ENCODE data around the gene SYNJ2.
"Not testable (repeated sequence)": the region's sequence is repeated elsewhere in the genome, so short reads cannot be mapped to it uniquely, and the experiment has no call there.

SYNJ2 gene

GRCh38 chr6:157962601-157963302 lies 18.9 kb upstream of the SYNJ2 start:
- peaks cover 23 to 37% (median 27%) of the 10 kb centered on the region in 11 experiments for H3K9me3 ChIP-seq (replicated peaks in 1 of 11)
- peak overlapping the region in 10 of 11 experiments; percentile 14 to 77 (median 61); a peak in 18 of 22 replicates for H3K4me2 ChIP-seq
- H3K9ac ChIP-seq = peak overlapping the region in 1 of 11 experiments; percentile 12; a peak in 1 of 22 replicates
- no peak overlapping the region for H3K4me3 ChIP-seq
- H3K36me3 ChIP-seq = no peaks in the 10 kb centered on the region; a peak in 1 of 22 replicates
- H3K27me3 ChIP-seq = no peaks in the 10 kb centered on the region
- H3K4me1 ChIP-seq = peaks cover 8 to 24% (median 17%) of the 10 kb centered on the region in 10 experiments; a peak in 17 of 20 replicates
- H3K27ac ChIP-seq = peak overlapping the region in 3 of 11 experiments; percentile 18 to 56 (median 36); a peak in 6 of 22 replicates
- no peaks in the 10 kb centered on the region for H4K20me1 ChIP-seq
- no peak for TF ChIP-seq Cebpa-rat (IDR thresholded peaks at IDR 0.05)

GRCh38 chr6:157964100-157964499 lies 17.6 kb upstream of the SYNJ2 start:
- H3K27ac ChIP-seq = no peak overlapping the region
- H4K20me1 ChIP-seq = no peaks in the 10 kb centered on the region
- peaks cover 9 to 23% (median 14%) of the 10 kb centered on the region in 11 experiments for H3K9me3 ChIP-seq (replicated peaks in 1 of 11)
- H3K36me3 ChIP-seq = no peaks in the 10 kb centered on the region; a peak in 1 of 22 replicates
- H3K4me2 ChIP-seq = peak overlapping the region in 1 of 11 experiments; percentile 69; a peak in 1 of 22 replicates
- TF ChIP-seq Cebpa-rat (IDR thresholded peaks at IDR 0.05) = no peak
- H3K4me1 ChIP-seq = peaks cover 8 to 24% (median 17%) of the 10 kb centered on the region in 10 experiments; a peak in 17 of 20 replicates
- no peak overlapping the region for H3K4me3 ChIP-seq
- no peak overlapping the region for H3K9ac ChIP-seq
- H3K27me3 ChIP-seq = no peaks in the 10 kb centered on the region

GRCh38 chr6:157965387-157965786 lies 16.3 kb upstream of the SYNJ2 start:
- Histone ChIP-seq H4K20me1 (no peaks in the 10 kb centered on the region), H3K36me3 (no peaks in the 10 kb centered on the region), H3K4me2 (no peak overlapping the region), H3K9ac (no peak overlapping the region), H3K4me3 (no peak overlapping the region), H3K27ac (no peak overlapping the region), H3K4me1 (peaks cover 8 to 24% (median 17%) of the 10 kb centered on the region in 10 experiments; a peak in 17 of 20 replicates), H3K27me3 (no peaks in the 10 kb centered on the region), H3K9me3 (replicated peaks in 1 of 11) (peaks cover 0 to 10% (median 4%) of the 10 kb centered on the region in 11 experiments; a peak in 6 of 22 replicates)
- TF ChIP-seq Cebpa-rat (IDR thresholded peaks at IDR 0.05) = no peak

- Histone ChIP-seq H3K27me3 (no peaks in the 10 kb centered on the region), H3K9me3 (replicated peaks in 1 of 11) (peaks cover 0 to 8% (median 4%) of the 10 kb centered on the region in 11 experiments; a peak in 5 of 22 replicates), H3K4me2 (no peak overlapping the region), H4K20me1 (no peaks in the 10 kb centered on the region), H3K27ac (no peak overlapping the region), H3K9ac (no peak overlapping the region), H3K4me1 (peaks cover 8 to 25% (median 19%) of the 10 kb centered on the region in 10 experiments; a peak in 17 of 20 replicates), H3K4me3 (no peak overlapping the region), H3K36me3 (no peaks in the 10 kb centered on the region)
- TF ChIP-seq Cebpa-rat (IDR thresholded peaks at IDR 0.05) = no peak
Measured at GRCh38 chr6:157966589-157966977, 15.1 kb upstream of the SYNJ2 start.

GRCh38 chr6:157967020-157967419 lies 14.6 kb upstream of the SYNJ2 start:
- Histone ChIP-seq H3K27me3 (no peaks in the 10 kb centered on the region), H3K9me3 (replicated peaks in 1 of 11) (peaks cover 0 to 8% (median 4%) of the 10 kb centered on the region in 11 experiments; a peak in 5 of 22 replicates), H3K4me1 (peaks cover 8 to 25% (median 17%) of the 10 kb centered on the region in 10 experiments; a peak in 17 of 20 replicates), H3K4me3 (no peak overlapping the region), H3K36me3 (no peaks in the 10 kb centered on the region), H4K20me1 (no peaks in the 10 kb centered on the region), H3K4me2 (no peak overlapping the region), H3K9ac (no peak overlapping the region), H3K27ac (no peak overlapping the region)
- no peak for TF ChIP-seq Cebpa-rat (IDR thresholded peaks at IDR 0.05)

GRCh38 chr6:157967486-157967885 lies 14.2 kb upstream of the SYNJ2 start:
- Histone ChIP-seq H4K20me1 (no peaks in the 10 kb centered on the region), H3K27ac (no peak overlapping the region), H3K4me1 (peaks cover 8 to 21% (median 12%) of the 10 kb centered on the region in 10 experiments; a peak in 17 of 20 replicates), H3K9me3 (replicated peaks in 1 of 11) (peaks cover 0 to 8% (median 4%) of the 10 kb centered on the region in 11 experiments; a peak in 5 of 22 replicates), H3K4me2 (no peak overlapping the region), H3K9ac (no peak overlapping the region), H3K4me3 (no peak overlapping the region), H3K36me3 (no peaks in the 10 kb centered on the region), H3K27me3 (no peaks in the 10 kb centered on the region)
- TF ChIP-seq Cebpa-rat (IDR thresholded peaks at IDR 0.05) = no peak

GRCh38 chr6:157972177-157972576 lies 9.5 kb upstream of the SYNJ2 start:
- not testable (repeated sequence) for H3K9ac ChIP-seq

GRCh38 chr6:157974341-157974894 lies 7.2 kb upstream of the SYNJ2 start:
- H3K4me1 ChIP-seq = peaks cover 3 to 20% (median 10%) of the 10 kb centered on the region in 10 experiments
- no peak overlapping the region for H3K4me2 ChIP-seq
- H3K9me3 ChIP-seq (replicated peaks in 1 of 11) = no peaks in the 10 kb centered on the region
- H3K27me3 ChIP-seq = 0 out of 22 replicates have a peak, but pooled peaks cover 0 to under 1% (median 0%) of the 10 kb centered on the region in 11 experiments
- H3K36me3 ChIP-seq = no peaks in the 10 kb centered on the region
- H3K9ac ChIP-seq = no peak overlapping the region
- H3K4me3 ChIP-seq = no peak overlapping the region
- peaks cover 0 to 2% (median 0%) of the 10 kb centered on the region in 11 experiments; a peak in 2 of 22 replicates for H4K20me1 ChIP-seq
- no peak overlapping the region for H3K27ac ChIP-seq
- TF ChIP-seq Cebpa-rat (IDR thresholded peaks at IDR 0.05) = no peak

More at GRCh38 chr6:157972177-157972576, 9.5 kb upstream of the SYNJ2 start:
- H3K9me3 ChIP-seq (replicated peaks in 1 of 11); H3K27ac ChIP-seq; H3K27me3 ChIP-seq; H3K4me1 ChIP-seq; H3K4me2 ChIP-seq; H3K4me3 ChIP-seq; H3K36me3 ChIP-seq; H4K20me1 ChIP-seq: not testable (repeated sequence)

- no peak overlapping the region for H3K4me3 ChIP-seq
- H3K27me3 ChIP-seq = peaks cover 0 to 6% (median 0%) of the 10 kb centered on the region in 11 experiments; a peak in 5 of 22 replicates
- no peak for TF ChIP-seq Cebpa-rat (IDR thresholded peaks at IDR 0.05)
- no peak overlapping the region for H3K4me2 ChIP-seq
- peaks cover 9 to 25% (median 15%) of the 10 kb centered on the region in 10 experiments for H3K4me1 ChIP-seq
- H3K9me3 ChIP-seq (replicated peaks in 1 of 11) = no peaks in the 10 kb centered on the region
- no peak overlapping the region for H3K27ac ChIP-seq
- no peaks in the 10 kb centered on the region for H3K36me3 ChIP-seq
- H3K9ac ChIP-seq = no peak overlapping the region
- peaks cover 0 to 7% (median 0%) of the 10 kb centered on the region in 11 experiments; a peak in 2 of 22 replicates for H4K20me1 ChIP-seq
Measured at GRCh38 chr6:157974967-157975366, 6.7 kb upstream of the SYNJ2 start.

Data from BLaER1 treated with 17β-estradiol and CSF1 and Interleukin-3, amounts not matched to agents 10 nM and 100 nM (cell line).